ENCODE results near the gene GUCA1A. TPM values are rescaled to one million over a fixed set of nuclear protein-coding genes. Genes with fewer than 3 reads are reported as not detected.

GUCA1A gene
- total RNA-seq: 1.4 and 2.2 TPM in 2 replicates

GRCh38 chr6:42173101-42173500, at the start of gene GUCA1A:
GUCA1A (plus strand) TSS chr6:42173364; CDS start chr6:42173614, 250 bp downstream.
- no peak within 1 kb of the TSS for H3K4me3 ChIP-seq (ENCODE audit: low read depth, low read length)
- DNase-seq (ENCODE audit: low read depth): no peak
- TF ChIP-seq, protein P1, sequence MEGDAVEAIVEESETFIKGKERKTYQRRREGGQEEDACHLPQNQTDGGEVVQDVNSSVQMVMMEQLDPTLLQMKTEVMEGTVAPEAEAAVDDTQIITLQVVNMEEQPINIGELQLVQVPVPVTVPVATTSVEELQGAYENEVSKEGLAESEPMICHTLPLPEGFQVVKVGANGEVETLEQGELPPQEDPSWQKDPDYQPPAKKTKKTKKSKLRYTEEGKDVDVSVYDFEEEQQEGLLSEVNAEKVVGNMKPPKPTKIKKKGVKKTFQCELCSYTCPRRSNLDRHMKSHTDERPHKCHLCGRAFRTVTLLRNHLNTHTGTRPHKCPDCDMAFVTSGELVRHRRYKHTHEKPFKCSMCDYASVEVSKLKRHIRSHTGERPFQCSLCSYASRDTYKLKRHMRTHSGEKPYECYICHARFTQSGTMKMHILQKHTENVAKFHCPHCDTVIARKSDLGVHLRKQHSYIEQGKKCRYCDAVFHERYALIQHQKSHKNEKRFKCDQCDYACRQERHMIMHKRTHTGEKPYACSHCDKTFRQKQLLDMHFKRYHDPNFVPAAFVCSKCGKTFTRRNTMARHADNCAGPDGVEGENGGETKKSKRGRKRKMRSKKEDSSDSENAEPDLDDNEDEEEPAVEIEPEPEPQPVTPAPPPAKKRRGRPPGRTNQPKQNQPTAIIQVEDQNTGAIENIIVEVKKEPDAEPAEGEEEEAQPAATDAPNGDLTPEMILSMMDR (conservative IDR thresholded peaks at IDR 0.05; ENCODE audit: low read depth, low read length): no peak

- H3K4me3 ChIP-seq (ENCODE audit: low read depth, low read length): no peak overlapping the region
- TF ChIP-seq, protein P1 (conservative IDR thresholded peaks at IDR 0.05; ENCODE audit: low read depth, low read length): no peak
Observed at GRCh38 chr6:42123379-42124103, 49.6 kb upstream of the GUCA1A start.

DNA sequence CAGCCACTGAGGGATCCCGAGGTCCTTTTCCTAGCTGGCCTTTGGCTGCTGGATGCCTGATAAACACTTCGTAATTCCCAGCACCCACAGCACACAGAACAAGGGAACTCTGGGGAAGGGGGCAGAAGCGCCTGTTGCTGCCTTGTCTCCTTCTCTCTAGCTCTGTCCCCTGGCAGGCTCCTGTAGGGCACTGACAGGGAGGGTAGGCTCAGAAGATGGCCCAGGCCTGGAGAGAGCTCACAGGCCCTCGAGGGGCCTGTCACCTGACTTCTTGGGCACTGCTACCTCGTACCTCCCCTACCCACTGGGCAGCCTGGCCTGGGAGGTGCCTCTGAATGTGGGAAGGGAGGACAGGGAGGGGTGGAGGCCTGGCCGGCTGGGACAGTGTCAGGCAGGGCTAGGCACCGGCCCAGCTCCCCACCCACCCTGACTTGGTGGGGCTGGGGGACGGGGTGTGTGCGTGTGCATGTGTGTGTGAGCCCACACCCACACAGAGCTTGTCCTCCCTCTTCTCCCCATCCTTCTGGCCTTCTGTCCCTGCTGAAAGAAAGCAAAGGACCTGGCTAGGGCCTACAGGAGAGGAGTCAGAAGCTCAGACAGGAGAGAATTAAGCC, 48.8 kb upstream of the GUCA1A start:
- no peak overlapping the region for H3K4me3 ChIP-seq (ENCODE audit: low read depth, low read length)
- TF ChIP-seq, protein P1 (conservative IDR thresholded peaks at IDR 0.05; ENCODE audit: low read depth, low read length): no peak
- no peak for DNase-seq (ENCODE audit: low read depth)

More at GRCh38 chr6:42123379-42124103, 49.6 kb upstream of the GUCA1A start:
- no peak for DNase-seq (ENCODE audit: low read depth)

DNA sequence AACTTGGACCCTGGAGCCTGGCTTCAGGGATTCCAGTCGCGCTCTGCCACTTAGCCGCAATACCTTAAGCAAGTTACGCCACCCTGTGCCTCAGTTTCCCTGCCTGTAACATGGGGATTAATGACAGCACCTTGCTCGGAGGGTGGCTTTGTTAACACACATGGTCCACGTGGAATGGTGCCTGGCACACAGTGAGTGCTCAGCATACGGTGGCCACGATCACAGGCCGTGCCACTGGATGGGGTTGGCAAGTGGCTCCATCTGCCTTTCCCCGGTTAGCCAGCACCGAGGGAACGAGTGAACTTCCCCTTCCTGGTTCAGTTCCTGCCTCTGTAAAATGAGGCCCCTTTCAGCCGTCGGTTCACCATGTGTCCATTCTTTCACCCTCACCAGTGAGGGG, 47.9 kb upstream of the GUCA1A start:
- H3K4me3 ChIP-seq (ENCODE audit: low read depth, low read length): no peak overlapping the region

GRCh38 chr6:42125663-42126062, 47.5 kb upstream of the GUCA1A start:
- no peak for DNase-seq (ENCODE audit: low read depth)
- H3K4me3 ChIP-seq (ENCODE audit: low read depth, low read length): no peak overlapping the region
- TF ChIP-seq, protein P1 (conservative IDR thresholded peaks at IDR 0.05; ENCODE audit: low read depth, low read length): no peak

More for the DNA sequence above, 47.9 kb upstream of the GUCA1A start:
- DNase-seq (ENCODE audit: low read depth): no peak
- TF ChIP-seq, protein P1 (conservative IDR thresholded peaks at IDR 0.05; ENCODE audit: low read depth, low read length): no peak

- TF ChIP-seq, protein P1 (conservative IDR thresholded peaks at IDR 0.05; ENCODE audit: low read depth, low read length): no peak
- no peak for DNase-seq (ENCODE audit: low read depth)
- H3K4me3 ChIP-seq (ENCODE audit: low read depth, low read length): no peak overlapping the region
Observed at GRCh38 chr6:42128460-42129359, 44.5 kb upstream of the GUCA1A start.
